Right lobe of liver (tissue), 4 donors: ENCODE results near the gene CFAP46.

Experiments used
- CTCF ChIP-seq, 4 donors: fragments of 200-600 bp in 3 of 4; fragments of 450-650 bp in 1 of 4; IDR thresholded peaks; one replicate each; pipeline versions ENCODE4 v1.5.1 to v1.8.0; 2016 to 2022; ENCODE audit warnings: antibody characterized with exemption in 4 of 4, mild to moderate bottlenecking in 2 of 4
- POLR2A ChIP-seq: fragments of 450-650 bp; IDR thresholded peaks from one replicate; pipeline ENCODE4 v1.6.1; 2017; ENCODE audit warnings: antibody characterized with exemption, mild to moderate bottlenecking
- donor health status: DM: no; HTN: no; CAD: no.
- donor health status: DM: no; HTN: no; CAD: no.
- donor health status: DM: no; HTN: yes; CAD: no.

- TF ChIP-seq CTCF (IDR thresholded peaks at IDR 0.05) = no peak
- TF ChIP-seq POLR2A = no peak
Observed at GRCh38 chr10:132837905-132838304, 104.5 kb downstream of the CFAP46 start.
